NCI-H774 (cell line): ENCODE data around the gene GSTM3.
"Not testable (repeated sequence)": the region's sequence is repeated elsewhere in the genome, so short reads cannot be mapped to it uniquely, and the experiment has no call there.

Source experiments
- DNase-seq: peaks from one replicate; lab custom pipeline; 2025; lab: John Stamatoyannopoulos, UW

Gene GSTM3

DNA sequence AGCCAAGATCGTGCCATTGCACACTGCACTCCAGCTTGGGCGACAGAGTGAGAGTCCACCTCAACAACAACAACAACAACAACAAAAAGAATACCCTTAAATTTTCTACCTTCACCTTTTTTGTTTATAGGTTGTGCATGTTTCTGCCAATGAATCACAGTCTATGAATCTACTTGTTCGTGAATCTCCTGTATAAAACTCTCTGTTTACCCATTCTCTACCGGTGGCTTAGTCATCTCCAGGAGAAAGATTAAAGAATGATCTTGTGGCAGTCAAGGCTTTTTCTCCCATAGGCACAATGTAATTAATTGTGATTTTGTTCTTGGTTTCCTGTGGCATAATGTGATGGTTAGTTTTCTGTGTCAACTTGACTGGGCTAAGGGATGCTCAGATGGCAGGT, 43.0 kb downstream of the GSTM3 start:
- DNase-seq = not testable (repeated sequence)

GRCh38 chr1:109697066-109697465, 43.8 kb downstream of the GSTM3 start:
- DNase-seq = no peak

- DNase-seq = not testable (repeated sequence)
These were observed 45.7 kb downstream of the GSTM3 start for GRCh38 chr1:109695138-109695537.

DNA sequence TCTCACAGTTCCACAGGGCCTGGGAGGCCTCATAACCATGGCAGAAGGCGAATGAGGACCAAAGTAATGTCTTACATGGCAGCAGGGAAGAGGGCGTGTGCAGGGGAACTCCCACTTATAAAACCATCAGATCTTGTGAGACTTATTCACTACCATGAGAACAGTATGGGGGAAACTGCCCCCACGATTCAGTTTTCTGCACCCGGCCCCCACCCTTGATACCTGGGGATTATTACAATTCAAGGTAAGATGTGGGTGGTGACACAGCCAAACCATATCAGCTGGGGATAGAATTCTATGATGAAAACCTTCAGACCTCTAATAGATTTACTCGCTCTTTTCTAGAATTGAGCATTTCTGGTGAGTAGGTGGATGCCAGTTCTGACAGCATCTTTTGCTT, 46.4 kb downstream of the GSTM3 start:
- not testable (repeated sequence) for DNase-seq

DNA sequence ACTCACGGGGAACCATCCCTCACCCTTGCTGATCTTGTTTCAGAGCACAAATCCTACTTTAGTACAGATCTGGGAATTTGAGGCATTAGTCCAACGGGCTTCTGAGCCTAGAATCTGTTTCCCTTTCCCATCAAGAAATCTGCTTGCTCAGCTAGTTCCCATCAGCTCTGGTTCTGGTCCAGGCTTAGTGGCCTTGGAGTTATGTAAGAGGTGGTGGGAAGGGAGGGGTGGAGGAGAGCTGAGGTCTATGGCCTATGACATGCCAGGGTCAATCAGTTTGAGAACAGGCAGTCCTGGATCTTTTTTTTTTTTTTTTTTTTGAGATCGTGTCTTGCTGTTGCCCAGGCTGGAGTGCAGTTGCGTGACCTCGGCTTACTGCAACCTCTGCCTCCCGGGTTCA, 49.1 kb downstream of the GSTM3 start:
- no peak for DNase-seq

- DNase-seq = no peak
These were observed 50.9 kb downstream of the GSTM3 start for GRCh38 chr1:109689844-109690405.

DNA sequence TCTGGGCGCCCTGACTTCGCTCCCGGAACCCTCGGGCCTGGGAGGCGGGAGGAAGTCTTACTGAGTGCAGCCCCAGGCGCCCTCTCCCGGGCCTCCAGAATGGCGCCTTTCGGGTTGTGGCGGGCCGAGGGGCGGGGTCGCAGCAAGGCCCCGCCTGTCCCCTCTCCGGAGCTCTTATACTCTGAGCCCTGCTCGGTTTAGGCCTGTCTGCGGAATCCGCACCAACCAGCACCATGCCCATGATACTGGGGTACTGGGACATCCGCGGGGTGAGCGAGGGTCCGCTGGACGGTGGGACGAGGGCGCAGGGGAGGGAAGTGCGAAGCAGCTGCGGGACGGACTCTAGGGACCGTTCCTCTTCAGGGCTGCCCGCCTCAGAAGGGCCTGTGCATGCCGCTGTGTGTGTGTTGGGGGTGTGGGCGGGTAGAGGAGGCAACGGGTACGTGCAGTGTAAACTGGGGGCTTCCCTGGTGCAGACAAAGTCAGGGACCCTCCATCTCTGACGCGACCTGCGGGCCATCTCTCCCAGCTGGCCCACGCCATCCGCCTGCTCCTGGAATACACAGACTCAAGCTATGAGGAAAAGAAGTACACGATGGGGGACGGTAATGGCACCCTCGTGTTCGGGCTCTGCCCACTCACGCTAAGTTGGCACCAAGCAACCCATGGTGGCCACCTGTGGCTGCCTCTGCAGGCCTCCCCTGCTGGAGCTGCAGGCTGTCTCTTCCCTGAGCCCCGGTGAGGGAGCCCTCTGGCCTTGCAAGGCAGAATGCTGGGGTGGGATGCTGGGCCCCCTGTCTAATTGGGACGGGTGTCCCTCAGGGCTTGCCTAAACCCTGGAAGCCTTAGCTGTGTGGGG, 53.0 kb downstream of the GSTM3 start, which contains the start of gene GSTM1:
Gene GSTM1 (plus strand): TSS at position 177 of the 859 bp plus-strand sequence. CDS start 57 bp downstream, at position 234.
- DNase-seq = no peak

DNA sequence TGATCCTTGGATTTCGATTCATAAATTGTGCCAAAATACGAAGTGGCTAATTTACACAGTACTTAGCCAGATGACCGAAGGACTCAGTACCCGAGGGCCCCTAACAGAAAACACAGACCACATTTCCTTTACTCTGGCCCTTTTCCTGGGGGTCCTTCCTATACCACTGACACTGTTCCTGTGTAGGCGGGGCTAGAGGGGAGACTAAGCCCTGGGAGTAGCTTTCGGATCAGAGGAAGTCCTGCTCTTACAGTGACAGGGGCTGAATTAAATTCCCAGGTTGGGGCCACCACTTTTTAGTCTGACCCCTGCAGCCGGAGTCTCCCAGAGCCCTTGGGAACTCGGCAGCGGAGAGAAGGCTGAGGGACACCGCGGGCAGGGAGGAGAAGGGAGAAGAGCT, 53.7 kb downstream of the GSTM3 start:
- DNase-seq = not testable (repeated sequence)

DNA sequence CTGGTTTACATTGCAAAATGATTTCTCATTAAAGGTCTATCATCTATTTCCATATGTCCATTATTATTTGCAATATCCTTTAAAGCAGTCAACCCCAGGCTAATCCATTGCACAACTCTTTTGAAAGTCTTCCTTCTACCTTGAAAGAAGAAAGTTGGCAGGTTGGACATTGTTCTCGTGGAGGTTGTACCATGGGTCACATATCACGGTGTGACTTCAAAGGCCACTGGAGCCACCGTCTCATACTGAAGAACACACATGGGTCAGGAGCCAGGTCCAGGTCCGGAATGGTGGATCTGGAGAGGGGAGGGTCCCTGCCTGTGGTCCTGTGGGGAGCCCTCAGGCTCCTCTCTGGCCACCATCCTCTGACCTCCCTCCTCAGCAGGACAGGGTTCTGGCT, 54.9 kb downstream of the GSTM3 start:
- DNase-seq = not testable (repeated sequence)

- not testable (repeated sequence) for DNase-seq
These were observed 55.4 kb downstream of the GSTM3 start for GRCh38 chr1:109685399-109685798.

- DNase-seq = not testable (repeated sequence)
These were observed 56.1 kb downstream of the GSTM3 start for GRCh38 chr1:109684777-109685176.
